ENCODE measurements around the gene CYTH1. TPM values are rescaled to one million over a fixed set of nuclear protein-coding genes. Genes with fewer than 3 reads are reported as not detected.

The CYTH1 gene
- polyA plus RNA-seq, 1 donor, result 22.5 TPM

DNA sequence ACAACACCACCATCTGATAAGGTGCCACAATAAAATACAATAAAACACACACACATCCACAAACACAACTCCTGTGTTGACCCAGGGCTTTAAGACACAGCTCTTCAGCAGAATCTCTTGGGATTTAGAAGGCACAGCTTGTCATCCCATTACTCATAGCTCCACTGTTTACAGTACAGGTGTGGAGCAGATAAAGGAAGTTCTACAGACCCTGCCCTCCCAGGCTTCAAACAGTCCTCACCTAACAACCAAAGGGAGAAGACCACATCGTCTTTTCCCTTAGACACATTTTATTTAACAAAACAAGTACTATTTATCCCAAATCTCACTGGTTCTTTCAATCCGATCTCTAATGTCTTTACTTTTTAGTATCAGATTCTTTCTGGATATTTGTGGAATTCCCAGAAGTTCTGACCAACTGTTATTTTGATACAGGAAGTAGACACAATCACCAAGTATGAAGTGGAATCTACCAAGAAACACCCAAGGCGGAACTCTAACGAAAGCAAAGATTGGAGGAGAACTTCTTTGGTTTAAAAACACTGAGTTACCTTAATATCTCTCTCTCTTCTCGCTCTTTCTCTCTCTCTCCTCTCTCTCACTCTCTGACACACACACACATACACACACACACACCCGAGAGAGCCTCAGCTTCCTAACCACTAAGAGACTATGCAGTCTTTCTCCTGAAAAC lies 46.1 kb downstream of the CYTH1 start:
- DNase-seq (ENCODE audit: low read depth), result no peak

DNA sequence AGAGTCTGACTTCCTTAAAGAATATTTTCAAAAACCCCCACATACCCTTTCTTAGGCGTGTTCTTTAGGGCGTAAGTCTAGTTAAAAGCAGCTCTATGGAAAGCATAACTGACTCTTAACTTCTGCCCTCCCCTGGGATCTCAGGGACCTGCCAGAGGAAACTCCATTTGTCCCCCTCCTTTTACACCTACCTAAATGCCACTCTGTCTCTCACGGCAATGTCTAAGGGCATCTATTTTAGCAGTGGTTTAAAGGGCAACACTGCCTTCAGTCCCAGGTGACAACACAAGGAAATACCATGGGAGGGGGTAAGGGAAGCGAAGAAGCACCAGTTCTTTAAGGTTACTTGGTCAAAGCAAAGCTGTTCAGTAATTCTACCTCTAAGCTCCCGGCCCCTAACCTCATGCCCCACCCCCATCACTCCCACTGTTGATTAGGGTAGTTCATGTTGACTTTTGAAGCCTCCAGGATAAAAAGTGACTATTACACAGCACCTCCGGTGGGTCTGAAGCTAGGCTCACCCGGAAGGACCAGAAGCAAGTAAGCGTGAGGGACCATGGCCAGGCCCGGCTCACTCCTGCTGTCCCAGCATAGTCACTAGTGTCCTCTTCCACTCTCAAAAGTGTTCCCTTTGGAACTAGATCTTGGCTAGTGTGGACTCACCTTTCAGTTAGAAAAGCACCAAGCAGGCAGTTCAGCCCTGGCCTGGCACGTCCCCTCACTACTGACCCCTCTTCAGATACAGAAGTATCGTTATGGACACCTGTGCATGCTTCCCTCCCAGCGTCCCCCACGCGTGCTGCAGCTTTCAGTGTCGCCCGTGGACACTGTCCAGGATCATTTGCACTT lies 47.1 kb downstream of the CYTH1 start:
- DNase-seq (ENCODE audit: low read depth), result no peak

DNA sequence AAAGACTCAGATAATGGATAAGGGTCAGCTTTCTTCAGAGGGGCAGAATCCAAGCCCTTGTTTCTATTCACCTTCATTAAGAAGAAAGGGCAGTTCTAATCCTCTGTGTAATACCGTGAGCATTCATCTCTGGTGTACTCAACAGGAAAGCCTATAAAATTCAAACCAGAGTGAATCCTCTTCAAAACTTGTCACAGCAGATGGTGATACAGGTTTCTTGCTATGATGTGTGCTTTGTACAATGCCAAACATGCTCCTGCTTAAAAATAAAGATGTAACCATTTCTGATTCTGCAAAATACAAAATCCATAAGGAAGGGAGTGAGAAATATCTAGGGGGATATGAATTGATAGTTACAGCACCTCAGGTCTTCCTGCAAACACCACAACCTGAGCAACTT lies 49.7 kb downstream of the CYTH1 start:
- DNase-seq (ENCODE audit: low read depth), result no peak

GRCh38 chr17:78731904-78732303 lies 50.2 kb downstream of the CYTH1 start:
- no peak for DNase-seq (ENCODE audit: low read depth)

DNA sequence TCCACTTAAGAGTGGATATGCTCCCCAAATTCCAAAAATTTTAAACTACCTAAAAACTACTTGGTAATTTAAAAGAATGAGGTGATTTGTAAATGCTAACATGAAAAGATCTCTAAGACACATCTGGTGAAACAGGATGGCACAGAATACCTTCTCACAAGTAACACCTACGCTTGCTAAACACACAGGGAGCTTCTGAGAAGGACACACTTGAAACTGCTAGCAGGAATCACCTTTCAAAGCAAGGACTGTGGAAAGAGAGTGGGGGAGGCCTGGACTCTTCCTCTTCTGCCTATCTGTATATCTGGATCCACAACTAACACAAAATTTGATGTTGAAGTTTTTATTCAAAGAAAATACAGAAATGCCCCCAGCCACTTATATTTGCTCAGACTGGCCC lies 52.4 kb downstream of the CYTH1 start:
- DNase-seq (ENCODE audit: low read depth), result no peak

DNA sequence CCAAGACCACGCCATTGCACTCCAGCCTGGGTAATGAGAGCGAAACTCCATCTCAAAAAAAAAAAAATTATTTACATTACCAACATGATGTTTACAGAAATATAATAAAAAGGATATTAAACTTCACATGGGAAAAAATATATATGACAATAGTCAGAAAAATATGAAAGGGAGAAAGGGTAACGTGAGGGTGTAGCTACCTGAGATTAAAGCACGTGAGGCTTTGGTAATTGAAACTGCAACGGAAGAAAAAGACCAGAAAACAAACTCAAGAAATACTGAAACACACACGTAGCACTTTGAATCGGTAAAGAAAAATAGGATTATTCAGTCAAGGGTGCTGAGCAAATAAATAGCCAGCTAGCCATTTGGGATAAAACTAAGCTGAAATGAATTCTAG lies 53.6 kb downstream of the CYTH1 start:
- DNase-seq (ENCODE audit: low read depth), result no peak

DNA sequence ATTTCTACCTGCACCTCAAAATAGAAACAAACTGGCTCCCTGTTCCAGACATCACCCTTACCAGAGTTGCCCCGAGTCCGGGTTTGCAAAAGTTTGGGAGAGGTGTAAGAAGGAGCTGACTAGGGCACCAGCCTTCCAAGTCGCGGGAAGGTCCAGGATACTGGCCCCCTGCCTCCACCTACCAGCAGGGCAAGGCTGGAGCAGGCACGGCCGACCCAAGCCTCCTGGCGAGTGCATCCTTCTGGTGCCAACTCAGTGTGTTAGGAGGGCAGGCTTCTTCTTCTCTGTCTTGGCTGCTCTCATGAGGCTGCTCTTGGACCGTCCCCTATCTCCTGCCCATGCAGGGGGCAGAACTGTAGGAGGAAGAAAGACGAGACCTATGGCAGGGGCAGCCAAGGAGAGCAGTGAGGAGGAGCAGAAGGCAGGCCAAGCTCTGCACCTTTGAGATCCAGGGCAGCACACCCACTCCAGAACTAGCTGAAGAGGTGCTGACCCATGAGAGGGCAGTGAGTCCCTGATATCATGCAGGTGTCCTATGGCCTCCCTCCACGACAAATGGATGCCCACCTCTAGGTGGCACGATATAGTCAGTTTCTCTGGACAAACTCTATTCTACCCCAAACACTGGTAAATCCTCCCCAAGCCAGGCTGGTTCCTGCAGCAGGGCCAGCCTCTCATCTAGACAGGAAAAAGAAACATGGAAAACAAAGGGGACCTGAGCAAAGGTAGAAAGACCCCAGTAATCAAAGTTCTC lies 54.4 kb downstream of the CYTH1 start:
- no peak for DNase-seq (ENCODE audit: low read depth)

DNA sequence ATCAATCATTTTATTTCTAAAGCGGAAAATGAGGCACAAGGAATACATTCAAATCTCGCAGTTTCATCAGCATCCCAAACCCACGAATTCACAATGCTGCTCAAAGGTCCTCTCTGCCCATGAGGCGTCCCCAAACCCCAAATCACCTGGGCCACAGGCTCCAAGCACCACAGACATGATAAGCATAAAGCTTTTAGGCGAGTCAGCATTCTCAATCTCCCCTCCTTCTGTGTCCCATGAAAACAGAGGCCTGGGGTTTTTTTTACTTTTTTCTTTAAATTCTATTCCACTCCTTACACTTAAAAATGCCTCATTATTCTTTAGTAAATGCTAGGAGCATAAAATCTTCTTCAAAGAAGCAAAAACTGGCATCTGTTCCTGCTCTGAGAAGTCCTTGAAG lies 55.0 kb downstream of the CYTH1 start:
- DNase-seq (ENCODE audit: low read depth), result no peak

DNA sequence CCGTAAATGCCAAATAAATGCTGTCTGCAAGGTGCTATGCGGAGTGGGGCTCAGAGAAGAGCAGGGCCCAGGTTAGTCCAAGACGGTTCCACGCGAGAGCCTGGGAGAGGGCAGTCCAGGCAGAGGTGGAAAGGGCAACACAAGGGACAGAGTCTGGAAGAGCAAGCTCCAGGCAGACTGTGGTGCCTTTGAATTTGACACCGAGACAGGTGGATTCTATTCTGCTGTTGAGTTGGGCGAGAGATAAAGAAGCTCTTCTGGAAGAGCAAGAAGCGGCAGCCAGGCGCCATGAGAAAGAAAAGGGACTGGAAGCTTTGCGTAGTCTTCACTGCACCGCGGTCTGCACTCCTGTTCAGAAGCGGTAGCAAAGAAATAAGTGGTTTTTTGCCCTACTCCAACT lies 55.6 kb downstream of the CYTH1 start:
- no peak for DNase-seq (ENCODE audit: low read depth)

- DNase-seq (ENCODE audit: low read depth), result no peak
Observed at GRCh38 chr17:78725448-78726021, 56.5 kb downstream of the CYTH1 start.

DNA sequence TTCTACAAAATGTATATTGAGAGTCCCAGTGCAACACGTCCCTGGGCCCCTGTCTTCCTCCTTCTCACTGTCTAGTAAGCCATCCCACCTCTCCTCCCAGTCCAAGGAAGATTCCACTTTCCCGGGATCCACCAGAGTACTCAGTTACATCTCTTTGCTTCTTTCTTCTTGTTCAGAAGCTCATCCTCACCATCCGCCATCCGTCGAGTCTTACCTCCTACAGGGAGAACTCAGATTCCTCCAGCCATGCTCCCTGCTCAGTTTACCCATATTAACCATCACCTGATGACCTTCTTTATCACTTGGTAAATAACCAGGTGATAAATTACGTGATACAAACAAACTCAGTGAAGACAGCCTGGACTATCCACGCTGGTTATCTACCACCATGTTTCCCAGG lies 57.1 kb downstream of the CYTH1 start:
- no peak for DNase-seq (ENCODE audit: low read depth)

DNA sequence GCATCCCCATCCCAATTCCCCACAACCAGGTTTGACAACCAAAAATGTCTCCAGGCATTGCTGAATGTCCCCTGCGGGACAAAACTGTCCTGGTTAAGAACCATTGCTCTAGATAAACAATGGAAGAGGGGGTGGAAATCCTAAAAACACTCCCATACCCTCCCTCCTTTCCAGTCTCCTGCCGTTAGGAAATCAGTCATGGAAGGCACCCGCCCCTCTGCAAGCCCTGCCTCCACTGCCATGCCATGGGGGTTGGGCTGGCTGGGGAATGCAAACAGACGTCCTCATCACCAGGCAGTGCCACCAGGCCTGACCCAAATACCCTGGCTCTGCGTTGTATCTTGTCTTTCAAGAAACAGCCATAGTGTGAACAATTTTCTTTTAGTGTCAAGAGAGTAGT lies 57.5 kb downstream of the CYTH1 start:
- DNase-seq (ENCODE audit: low read depth), result no peak

GRCh38 chr17:78723957-78724356 lies 58.1 kb downstream of the CYTH1 start:
- DNase-seq (ENCODE audit: low read depth), result no peak

DNA sequence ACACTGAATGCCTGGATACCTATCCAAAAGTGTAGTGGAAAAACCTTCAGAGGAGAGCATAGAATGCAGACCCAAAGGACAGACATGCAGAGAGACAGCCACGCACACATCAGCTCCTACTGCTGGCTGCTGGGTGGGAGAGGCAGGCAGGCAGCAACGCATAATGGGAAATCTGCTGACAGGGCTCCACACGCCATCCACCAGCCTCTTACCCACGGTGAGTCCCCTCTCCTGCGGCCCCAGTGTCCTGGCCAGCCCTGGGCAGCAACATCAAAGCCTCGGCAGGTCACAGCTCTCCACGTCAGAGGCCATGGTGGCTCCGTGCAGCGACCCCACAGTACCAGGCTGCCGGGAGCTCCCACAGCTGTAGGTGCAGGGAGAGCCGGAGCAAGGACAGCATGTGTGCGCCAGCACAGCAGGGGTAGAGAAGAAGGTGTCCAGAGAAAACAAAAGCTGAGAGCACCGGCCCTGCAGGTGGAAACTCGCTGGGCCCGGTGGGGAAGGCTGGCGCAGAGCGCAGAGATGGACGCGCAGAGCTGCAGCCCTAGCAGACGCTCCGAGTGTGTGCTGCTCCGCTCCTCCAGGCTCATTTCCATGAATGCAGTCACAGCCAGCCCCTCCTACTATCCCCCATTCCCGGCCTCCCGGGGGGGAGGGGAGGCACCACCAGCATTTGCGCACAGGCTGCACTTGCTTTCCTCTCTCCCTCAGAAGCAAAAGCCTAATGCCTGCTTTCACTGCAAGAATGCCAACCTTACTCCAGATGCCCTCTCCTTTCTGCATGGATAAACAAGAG lies 58.9 kb downstream of the CYTH1 start:
- DNase-seq (ENCODE audit: low read depth), result no peak

- no peak for DNase-seq (ENCODE audit: low read depth)
Observed at GRCh38 chr17:78722246-78722761, 59.8 kb downstream of the CYTH1 start.

- no peak for DNase-seq (ENCODE audit: low read depth)
Observed at GRCh38 chr17:78719630-78720298, 62.3 kb downstream of the CYTH1 start.

GRCh38 chr17:78718575-78719208 lies 63.4 kb downstream of the CYTH1 start:
- no peak for DNase-seq (ENCODE audit: low read depth)

- DNase-seq (ENCODE audit: low read depth), result no peak
Observed at GRCh38 chr17:78717431-78717980, 64.6 kb downstream of the CYTH1 start.

- no peak for DNase-seq (ENCODE audit: low read depth)
Observed at GRCh38 chr17:78716814-78717393, 65.2 kb downstream of the CYTH1 start.
